ENCODE measurements around the gene ASTN2. TPM values are rescaled to one million over a fixed set of nuclear protein-coding genes. Genes with fewer than 3 reads are reported as not detected.

The ASTN2 gene
- polyA plus RNA-seq, 1 donor from 2014 or later: 6.8 TPM

DNA sequence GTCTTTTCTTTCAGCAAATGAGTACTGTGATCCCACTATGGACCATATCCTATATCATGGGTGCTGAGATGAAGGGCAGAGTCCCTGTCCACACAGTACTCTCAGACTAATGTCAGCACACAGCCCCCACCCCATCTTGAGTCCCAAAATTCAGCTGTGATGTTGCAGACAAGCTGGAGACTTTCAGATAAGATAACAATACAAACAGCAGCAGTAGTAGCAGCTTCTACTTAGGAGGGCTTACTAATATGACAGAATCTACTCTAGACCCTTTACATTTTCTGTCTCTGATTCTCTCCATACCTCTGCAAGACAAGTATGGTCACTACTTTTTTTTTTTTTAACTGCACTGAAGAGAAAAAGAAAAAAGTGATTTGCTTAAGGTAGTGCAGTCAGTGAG is 856.8 kb downstream of the ASTN2 start:
- Histone ChIP-seq H3K9me3 (ENCODE audit: low read length) (no peaks in the 10 kb centered on the region), H3K4me2 (ENCODE audit: low read length) (no peak overlapping the region), H3K79me2 (replicated peaks; ENCODE audit: insufficient read depth, low read length) (no peaks in the 10 kb centered on the region), H3K4me3 (ENCODE audit: low read length) (no peak overlapping the region), H3F3A (ENCODE audit: insufficient read depth, low read length, poor library complexity, severe bottlenecking) (no peaks in the 10 kb centered on the region), H3K9ac (ENCODE audit: low read length) (no peak overlapping the region), H3K36me3 (ENCODE audit: insufficient read depth, low read length) (no peaks in the 10 kb centered on the region), H3K9me2 (ENCODE audit: insufficient read depth, low read length) (no peaks in the 10 kb centered on the region), H3K27ac (ENCODE audit: low read length) (no peak overlapping the region), H4K20me1 (ENCODE audit: insufficient read depth) (no peaks in the 10 kb centered on the region), H3K27me3 (ENCODE audit: insufficient read depth, low read depth, low read length) (no peaks in the 10 kb centered on the region), H2AFZ (ENCODE audit: low read depth, low read length) (no peak overlapping the region)
- TF ChIP-seq EZH2 (IDR thresholded peaks at IDR 0.05; ENCODE audit: borderline replicate concordance, insufficient read depth, low read length, poor library complexity, severe bottlenecking) (no peak), EP300 (conservative IDR thresholded peaks at IDR 0.05; ENCODE audit: poor library complexity, severe bottlenecking) (no peak), POLR2AphosphoS5 (IDR thresholded peaks at IDR 0.05) (no peak)

DNA sequence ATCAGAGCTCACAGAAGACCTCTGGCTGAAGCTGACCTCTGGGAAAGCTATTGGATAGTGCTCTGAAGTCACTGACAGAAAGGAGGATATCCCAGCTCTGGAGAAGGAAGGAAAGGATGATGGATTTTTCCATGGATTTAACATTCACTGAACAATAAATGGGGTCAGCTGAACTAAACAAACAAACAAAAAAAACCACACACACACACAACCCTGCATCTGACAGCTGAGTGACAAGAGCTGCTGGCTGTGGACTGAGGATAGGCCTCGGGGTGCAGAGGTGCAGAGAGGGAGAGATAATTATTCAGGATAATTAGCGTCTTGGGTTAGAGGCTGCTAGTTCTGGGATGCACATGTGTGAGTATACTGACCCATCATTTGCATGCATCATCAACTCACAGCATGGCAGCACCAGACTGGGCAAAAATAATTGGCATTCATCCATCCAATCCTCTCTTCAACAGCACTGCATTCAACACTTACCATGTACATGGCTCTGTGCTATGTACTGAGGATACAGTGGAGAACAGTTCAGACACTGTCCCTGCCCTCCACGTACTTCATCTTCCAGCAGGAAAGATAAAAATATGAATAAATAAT is 859.2 kb downstream of the ASTN2 start:
- H3K27me3 ChIP-seq (ENCODE audit: insufficient read depth, low read depth, low read length): no peaks in the 10 kb centered on the region
- no peaks in the 10 kb centered on the region for H3K9me2 ChIP-seq (ENCODE audit: insufficient read depth, low read length)
- no peaks in the 10 kb centered on the region for H4K20me1 ChIP-seq (ENCODE audit: insufficient read depth)
- no peak overlapping the region for H2AFZ ChIP-seq (ENCODE audit: low read depth, low read length)
- no peaks in the 10 kb centered on the region for H3K79me2 ChIP-seq (replicated peaks; ENCODE audit: insufficient read depth, low read length)
- no peaks in the 10 kb centered on the region for H3K9me3 ChIP-seq (ENCODE audit: low read length)
- H3K9ac ChIP-seq (ENCODE audit: low read length): no peak overlapping the region
- H3K27ac ChIP-seq (ENCODE audit: low read length): no peak overlapping the region
- no peak overlapping the region for H3K4me3 ChIP-seq (ENCODE audit: low read length)
- TF ChIP-seq, protein P1, sequence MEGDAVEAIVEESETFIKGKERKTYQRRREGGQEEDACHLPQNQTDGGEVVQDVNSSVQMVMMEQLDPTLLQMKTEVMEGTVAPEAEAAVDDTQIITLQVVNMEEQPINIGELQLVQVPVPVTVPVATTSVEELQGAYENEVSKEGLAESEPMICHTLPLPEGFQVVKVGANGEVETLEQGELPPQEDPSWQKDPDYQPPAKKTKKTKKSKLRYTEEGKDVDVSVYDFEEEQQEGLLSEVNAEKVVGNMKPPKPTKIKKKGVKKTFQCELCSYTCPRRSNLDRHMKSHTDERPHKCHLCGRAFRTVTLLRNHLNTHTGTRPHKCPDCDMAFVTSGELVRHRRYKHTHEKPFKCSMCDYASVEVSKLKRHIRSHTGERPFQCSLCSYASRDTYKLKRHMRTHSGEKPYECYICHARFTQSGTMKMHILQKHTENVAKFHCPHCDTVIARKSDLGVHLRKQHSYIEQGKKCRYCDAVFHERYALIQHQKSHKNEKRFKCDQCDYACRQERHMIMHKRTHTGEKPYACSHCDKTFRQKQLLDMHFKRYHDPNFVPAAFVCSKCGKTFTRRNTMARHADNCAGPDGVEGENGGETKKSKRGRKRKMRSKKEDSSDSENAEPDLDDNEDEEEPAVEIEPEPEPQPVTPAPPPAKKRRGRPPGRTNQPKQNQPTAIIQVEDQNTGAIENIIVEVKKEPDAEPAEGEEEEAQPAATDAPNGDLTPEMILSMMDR (IDR thresholded peaks at IDR 0.05; ENCODE audit: poor library complexity, severe bottlenecking): no peak
- TF ChIP-seq RAD21 (conservative IDR thresholded peaks at IDR 0.05) (no peak), EZH2 (IDR thresholded peaks at IDR 0.05; ENCODE audit: borderline replicate concordance, insufficient read depth, low read length, poor library complexity, severe bottlenecking) (no peak), SMC3 (conservative IDR thresholded peaks at IDR 0.05; ENCODE audit: poor library complexity) (no peak), EP300 (conservative IDR thresholded peaks at IDR 0.05; ENCODE audit: poor library complexity, severe bottlenecking) (no peak), TAF1 (IDR thresholded peaks at IDR 0.05; ENCODE audit: low read depth) (no peak), POLR2AphosphoS5 (IDR thresholded peaks at IDR 0.05) (no peak), MXI1 (conservative IDR thresholded peaks at IDR 0.05; ENCODE audit: poor library complexity, severe bottlenecking) (no peak)
- TF ChIP-seq, protein P2, sequence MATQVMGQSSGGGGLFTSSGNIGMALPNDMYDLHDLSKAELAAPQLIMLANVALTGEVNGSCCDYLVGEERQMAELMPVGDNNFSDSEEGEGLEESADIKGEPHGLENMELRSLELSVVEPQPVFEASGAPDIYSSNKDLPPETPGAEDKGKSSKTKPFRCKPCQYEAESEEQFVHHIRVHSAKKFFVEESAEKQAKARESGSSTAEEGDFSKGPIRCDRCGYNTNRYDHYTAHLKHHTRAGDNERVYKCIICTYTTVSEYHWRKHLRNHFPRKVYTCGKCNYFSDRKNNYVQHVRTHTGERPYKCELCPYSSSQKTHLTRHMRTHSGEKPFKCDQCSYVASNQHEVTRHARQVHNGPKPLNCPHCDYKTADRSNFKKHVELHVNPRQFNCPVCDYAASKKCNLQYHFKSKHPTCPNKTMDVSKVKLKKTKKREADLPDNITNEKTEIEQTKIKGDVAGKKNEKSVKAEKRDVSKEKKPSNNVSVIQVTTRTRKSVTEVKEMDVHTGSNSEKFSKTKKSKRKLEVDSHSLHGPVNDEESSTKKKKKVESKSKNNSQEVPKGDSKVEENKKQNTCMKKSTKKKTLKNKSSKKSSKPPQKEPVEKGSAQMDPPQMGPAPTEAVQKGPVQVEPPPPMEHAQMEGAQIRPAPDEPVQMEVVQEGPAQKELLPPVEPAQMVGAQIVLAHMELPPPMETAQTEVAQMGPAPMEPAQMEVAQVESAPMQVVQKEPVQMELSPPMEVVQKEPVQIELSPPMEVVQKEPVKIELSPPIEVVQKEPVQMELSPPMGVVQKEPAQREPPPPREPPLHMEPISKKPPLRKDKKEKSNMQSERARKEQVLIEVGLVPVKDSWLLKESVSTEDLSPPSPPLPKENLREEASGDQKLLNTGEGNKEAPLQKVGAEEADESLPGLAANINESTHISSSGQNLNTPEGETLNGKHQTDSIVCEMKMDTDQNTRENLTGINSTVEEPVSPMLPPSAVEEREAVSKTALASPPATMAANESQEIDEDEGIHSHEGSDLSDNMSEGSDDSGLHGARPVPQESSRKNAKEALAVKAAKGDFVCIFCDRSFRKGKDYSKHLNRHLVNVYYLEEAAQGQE (IDR thresholded peaks at IDR 0.05; ENCODE audit: borderline replicate concordance): no peak
- H3F3A ChIP-seq (ENCODE audit: insufficient read depth, low read length, poor library complexity, severe bottlenecking): no peaks in the 10 kb centered on the region
- no peaks in the 10 kb centered on the region for H3K36me3 ChIP-seq (ENCODE audit: insufficient read depth, low read length)
- no peak overlapping the region for H3K4me2 ChIP-seq (ENCODE audit: low read length)
